CD14-positive monocyte (primary cell): ENCODE results near the gene SF1. TPM values are rescaled to one million over a fixed set of nuclear protein-coding genes. Genes with fewer than 3 reads are reported as not detected.

ENCODE experiments used
- DNase-seq, 3 donors: peaks; one replicate each; pipeline ENCODE4 v3.0.0-alpha.2; 2011 to 2022
- H2AFZ ChIP-seq: 2 replicates; pipeline ENCODE4 v1.6.0; 2012; ENCODE audit warnings: mild to moderate bottlenecking, low read depth, low read length, inconsistent platforms; ENCODE audit not compliant: insufficient read depth, poor library complexity, severe bottlenecking
- H3K27ac ChIP-seq, 2 donors: 1 replicate in 1 of 2; 2 replicates in 1 of 2; pipeline ENCODE4 v1.5.1; 2012 to 2013; ENCODE audit warnings: low read length in 2 of 2, control low read depth in 1 of 2, inconsistent platforms in 1 of 2, low read depth in 1 of 2, mild to moderate bottlenecking in 1 of 2
- H3K27me3 ChIP-seq, 2 donors: one replicate each; pipeline versions ENCODE4 v1.6.0 to v1.6.1; 2011 to 2013; ENCODE audit warnings: low read length in 2 of 2; ENCODE audit not compliant: control insufficient read depth in 2 of 2, insufficient read depth in 2 of 2
- H3K36me3 ChIP-seq, 2 donors: replicated peaks in 1 of 2; 1 replicate in 1 of 2; 2 replicates in 1 of 2; pipeline versions ENCODE4 v1.5.1 to v1.6.1; 2012 to 2013; ENCODE audit warnings: low read length in 2 of 2, control low read depth in 1 of 2, inconsistent platforms in 1 of 2, mild to moderate bottlenecking in 1 of 2; ENCODE audit not compliant: insufficient read depth in 2 of 2, control insufficient read depth in 1 of 2
- H3K4me1 ChIP-seq, 2 donors: 1 replicate in 1 of 2; 2 replicates in 1 of 2; pipeline versions ENCODE4 v1.5.1 to v1.6.1; 2012 to 2013; ENCODE audit warnings: low read length in 2 of 2, control low read depth in 1 of 2, inconsistent platforms in 1 of 2, mild to moderate bottlenecking in 1 of 2, moderate library complexity in 1 of 2; ENCODE audit not compliant: insufficient read depth in 2 of 2, control insufficient read depth in 1 of 2
- H3K4me2 ChIP-seq: replicated peaks from 2 replicates; pipeline ENCODE3; 2012; ENCODE audit warnings: low read length, moderate library complexity, mild to moderate bottlenecking; ENCODE audit not compliant: poor library complexity, severe bottlenecking; ENCODE audit errors: extremely low read depth
- H3K4me3 ChIP-seq, 3 experiments: fragments of 200-600 bp in 1 of 3; sonication (generic) in 1 of 3; replicated peaks in 1 of 3; 1 replicate in 2 of 3; 2 replicates in 1 of 3; pipeline ENCODE4 v1.5.1; 2011 to 2013; ENCODE audit warnings: low read length in 3 of 3, mild to moderate bottlenecking in 3 of 3, control low read depth in 2 of 3, low read depth in 2 of 3, inconsistent platforms in 1 of 3, moderate library complexity in 1 of 3
- H3K79me2 ChIP-seq: 2 replicates; pipeline ENCODE4 v1.6.0; 2012; ENCODE audit warnings: mild to moderate bottlenecking, control low read depth, inconsistent platforms, low read length, moderate library complexity; ENCODE audit not compliant: insufficient read depth
- H3K9ac ChIP-seq: 2 replicates; pipeline ENCODE4 v1.6.0; 2017; ENCODE audit warnings: low read length, mild to moderate bottlenecking; ENCODE audit not compliant: insufficient read depth, poor library complexity, severe bottlenecking
- H3K9me3 ChIP-seq, 2 donors: replicated peaks in 1 of 2; 1 replicate in 1 of 2; 2 replicates in 1 of 2; pipeline versions ENCODE4 v1.5.1 to v1.6.1; 2012 to 2013; ENCODE audit warnings: low read length in 2 of 2, control low read depth in 1 of 2; ENCODE audit not compliant: control insufficient read depth in 1 of 2, insufficient read depth in 1 of 2
- H4K20me1 ChIP-seq: 2 replicates; pipeline ENCODE4 v1.6.0; 2012; ENCODE audit warnings: mild to moderate bottlenecking, low read length, control low read depth, moderate library complexity; ENCODE audit not compliant: insufficient read depth
- H3K27ac Mint-ChIP-seq, 7 donors: one replicate each; pipeline ENCODE4 v1.8.0; 2020; ENCODE audit warnings: mild to moderate bottlenecking in 7 of 7, mixed read lengths in 7 of 7, moderate library complexity in 6 of 7, inconsistent platforms in 2 of 7
- H3K27me3 Mint-ChIP-seq, 3 donors: one replicate each; pipeline ENCODE4 v1.8.0; 2021 to 2022; ENCODE audit warnings: low read depth in 3 of 3, mild to moderate bottlenecking in 3 of 3, mixed read lengths in 3 of 3, moderate library complexity in 3 of 3, inconsistent platforms in 1 of 3
- H3K36me3 Mint-ChIP-seq, 2 donors: one replicate each; pipeline ENCODE4 v1.8.0; 2020; ENCODE audit warnings: mixed read lengths in 2 of 2, inconsistent platforms in 1 of 2, mild to moderate bottlenecking in 1 of 2
- H3K4me1 Mint-ChIP-seq: one replicate; pipeline ENCODE4 v1.8.0; 2020; ENCODE audit warnings: mild to moderate bottlenecking, mixed read lengths
- H3K4me3 Mint-ChIP-seq, 2 donors: one replicate each; pipeline ENCODE4 v1.8.0; 2020; ENCODE audit warnings: mild to moderate bottlenecking in 2 of 2, mixed read lengths in 2 of 2, moderate library complexity in 1 of 2
- H3K9me3 Mint-ChIP-seq, 7 donors: one replicate each; pipeline ENCODE4 v1.8.0; 2020 to 2022; ENCODE audit warnings: mixed read lengths in 7 of 7, mild to moderate bottlenecking in 6 of 7, moderate library complexity in 6 of 7, inconsistent platforms in 2 of 7
- WGBS: methylation state at CpG from one replicate; pipeline ENCODE4 v1.1.5; 2013; ENCODE audit warnings: missing lambda C conversion rate; ENCODE audit not compliant: insufficient coverage; 5-methylcytosine and 5-hydroxymethylcytosine counted together
- intact Hi-C, 2 donors: fragments of 100-400 bp; cut with micrococcal nuclease; formaldehyde crosslinking; loops; one replicate each; pipeline versions ENCODE4 v1.15.0 to v1.15.1; 2023
- polyA plus RNA-seq, 3 donors: library from polyadenylated mRNA; depleted of rRNA in 1 of 3; unstranded in 2 of 3; stranded (reverse) in 1 of 3; fragments of 300-500 nt in 2 of 3; fragments of >200 nt in 1 of 3; fragmentation: Illumina TruSeq in 2 of 3; gene quantifications; 1 replicate in 2 of 3; 2 replicates in 1 of 3; pipeline ENCODE4 v1.2.3, GENCODE V29; 2012 to 2021
- TF ChIP-seq, protein P1 (sequence below): fragments of 200-600 bp; IDR thresholded peaks from one replicate; pipeline ENCODE4 v1.8.0; 2022; ENCODE audit warnings: antibody characterized with exemption, mild to moderate bottlenecking

The SF1 gene
- polyA plus RNA-seq, 3 donors = 31.6 to 302 (median 47.7) TPM

DNA sequence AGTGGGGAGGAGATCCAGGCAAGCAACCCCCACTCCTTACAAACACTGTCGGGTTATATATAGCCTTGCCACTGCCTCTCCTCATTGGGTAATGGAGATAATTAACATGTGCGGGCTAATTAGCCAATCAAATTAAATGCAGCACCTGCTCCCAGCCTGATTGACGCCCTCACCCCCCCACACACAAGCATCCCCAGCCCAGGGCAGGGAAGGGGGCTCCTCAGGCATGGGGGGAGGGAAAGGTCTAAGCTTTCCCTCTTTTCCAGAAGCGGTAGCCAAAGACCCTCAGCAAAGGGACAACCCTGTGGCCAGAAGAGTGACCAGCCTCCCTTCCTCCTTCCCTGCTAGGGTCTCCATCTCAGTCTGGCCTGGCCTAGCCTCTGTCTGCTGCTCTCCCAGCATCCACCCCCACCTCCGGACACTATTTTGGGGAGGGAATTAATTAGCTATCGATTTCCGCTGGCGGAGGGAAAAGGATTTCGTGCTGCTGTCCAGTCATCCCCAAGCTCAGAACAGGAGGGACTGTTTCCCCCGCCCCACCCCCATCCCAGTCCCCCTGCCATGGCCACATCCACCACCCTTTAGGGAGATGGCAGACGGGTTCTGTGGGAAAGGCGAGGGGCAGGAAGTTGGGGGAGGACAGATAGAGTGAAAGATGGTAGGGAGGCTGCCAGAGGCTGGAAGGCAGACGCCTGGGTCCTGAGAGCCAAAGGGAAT is 62.4 kb downstream of the SF1 start:
- H3K4me2 ChIP-seq = no peak overlapping the region
- no peaks in the 10 kb centered on the region for H3K79me2 ChIP-seq
- peak overlapping the region in 1 of 2 donors; percentile 76 for H3K4me3 Mint-ChIP-seq
- peaks cover 63 to 82% (median 64%) of the 10 kb centered on the region in 3 donors for H3K27me3 Mint-ChIP-seq
- no peaks in the 10 kb centered on the region for H4K20me1 ChIP-seq
- peaks cover 0 to 17% (median 11%) of the 10 kb centered on the region in 7 donors for H3K9me3 Mint-ChIP-seq
- H3K4me1 Mint-ChIP-seq = peaks cover 14% of the 10 kb centered on the region
- no peak for DNase-seq
- intact Hi-C loops = no loop called here
- H3K27me3 ChIP-seq = peaks cover 31 to 66% of the 10 kb centered on the region in 2 donors
- 0% methylated on average over 2 of the region's 13 CpGs for WGBS
- peak overlapping the region in 1 of 7 donors; percentile 40 for H3K27ac Mint-ChIP-seq
- no peak overlapping the region for H2AFZ ChIP-seq
- peaks cover 0 to 19% of the 10 kb centered on the region in 2 donors for H3K9me3 ChIP-seq
- TF ChIP-seq, protein P1, sequence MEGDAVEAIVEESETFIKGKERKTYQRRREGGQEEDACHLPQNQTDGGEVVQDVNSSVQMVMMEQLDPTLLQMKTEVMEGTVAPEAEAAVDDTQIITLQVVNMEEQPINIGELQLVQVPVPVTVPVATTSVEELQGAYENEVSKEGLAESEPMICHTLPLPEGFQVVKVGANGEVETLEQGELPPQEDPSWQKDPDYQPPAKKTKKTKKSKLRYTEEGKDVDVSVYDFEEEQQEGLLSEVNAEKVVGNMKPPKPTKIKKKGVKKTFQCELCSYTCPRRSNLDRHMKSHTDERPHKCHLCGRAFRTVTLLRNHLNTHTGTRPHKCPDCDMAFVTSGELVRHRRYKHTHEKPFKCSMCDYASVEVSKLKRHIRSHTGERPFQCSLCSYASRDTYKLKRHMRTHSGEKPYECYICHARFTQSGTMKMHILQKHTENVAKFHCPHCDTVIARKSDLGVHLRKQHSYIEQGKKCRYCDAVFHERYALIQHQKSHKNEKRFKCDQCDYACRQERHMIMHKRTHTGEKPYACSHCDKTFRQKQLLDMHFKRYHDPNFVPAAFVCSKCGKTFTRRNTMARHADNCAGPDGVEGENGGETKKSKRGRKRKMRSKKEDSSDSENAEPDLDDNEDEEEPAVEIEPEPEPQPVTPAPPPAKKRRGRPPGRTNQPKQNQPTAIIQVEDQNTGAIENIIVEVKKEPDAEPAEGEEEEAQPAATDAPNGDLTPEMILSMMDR = no peak
- H3K36me3 ChIP-seq = no peaks in the 10 kb centered on the region
- no peak overlapping the region for H3K27ac ChIP-seq
- H3K36me3 Mint-ChIP-seq = peaks cover 6 to 11% of the 10 kb centered on the region in 2 donors
- H3K4me3 ChIP-seq = no peak overlapping the region
- no peak overlapping the region for H3K9ac ChIP-seq
- peaks cover 8 to 17% of the 10 kb centered on the region in 2 donors for H3K4me1 ChIP-seq

DNA sequence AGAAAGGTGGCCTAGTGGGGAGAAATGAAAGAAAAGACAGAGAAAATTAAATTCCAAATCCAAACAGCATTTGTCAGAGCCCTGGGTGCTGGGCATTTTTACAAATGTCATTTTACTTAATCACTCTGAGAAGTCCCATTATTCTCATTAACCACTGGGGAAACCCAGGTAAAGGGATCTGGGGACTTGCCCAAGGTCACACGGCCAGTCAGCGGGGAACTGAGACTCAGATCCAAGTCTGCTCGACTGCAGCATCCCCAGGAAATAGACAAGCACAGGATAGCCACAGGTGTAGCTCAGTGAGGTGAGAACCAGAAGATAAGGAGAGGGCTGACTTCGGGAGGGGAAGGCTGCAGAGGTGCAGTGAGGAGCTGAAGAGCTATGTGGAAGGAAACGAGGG is 63.2 kb downstream of the SF1 start:
- Histone ChIP-seq H3K27me3 (peaks cover 35 to 74% of the 10 kb centered on the region in 2 donors), H2AFZ (no peak overlapping the region)
- TF ChIP-seq, protein P1 = no peak

More for the DNA sequence above, 63.2 kb downstream of the SF1 start:
- Histone ChIP-seq H3K27ac (no peak overlapping the region), H3K4me3 (no peak overlapping the region), H3K4me2 (no peak overlapping the region), H3K79me2 (no peaks in the 10 kb centered on the region), H3K36me3 (no peaks in the 10 kb centered on the region), H3K9ac (no peak overlapping the region), H4K20me1 (no peaks in the 10 kb centered on the region), H3K9me3 (peaks cover 0 to 19% of the 10 kb centered on the region in 2 donors), H3K4me1 (peaks cover 8 to 19% of the 10 kb centered on the region in 2 donors)
- H3K9me3 Mint-ChIP-seq = peaks cover 0 to 17% (median 11%) of the 10 kb centered on the region in 7 donors
- peaks cover 20% of the 10 kb centered on the region for H3K4me1 Mint-ChIP-seq
- intact Hi-C loops = no loop called here
- WGBS = 45% methylated on average over 3 of the region's 5 CpGs
- H3K4me3 Mint-ChIP-seq = peak overlapping the region in 1 of 2 donors; percentile 76
- peaks cover 6 to 14% of the 10 kb centered on the region in 2 donors for H3K36me3 Mint-ChIP-seq
- DNase-seq = no peak
- no peak overlapping the region for H3K27ac Mint-ChIP-seq
- peaks cover 70 to 82% (median 70%) of the 10 kb centered on the region in 3 donors for H3K27me3 Mint-ChIP-seq
